GM20000 (cell line): Measurements from ENCODE around the gene KSR2.

ENCODE experiments used
- DNase-seq: peaks from one replicate; pipeline ENCODE4 v3.0.0; 2012; ENCODE audit warnings: low spot score
- CTCF ChIP-seq: IDR thresholded peaks from 2 replicates; pipeline ENCODE4 v1.5.1; 2012; ENCODE audit warnings: mild to moderate bottlenecking, control low read depth; ENCODE audit errors: extremely low read depth, missing control alignments

KSR2 gene

DNA sequence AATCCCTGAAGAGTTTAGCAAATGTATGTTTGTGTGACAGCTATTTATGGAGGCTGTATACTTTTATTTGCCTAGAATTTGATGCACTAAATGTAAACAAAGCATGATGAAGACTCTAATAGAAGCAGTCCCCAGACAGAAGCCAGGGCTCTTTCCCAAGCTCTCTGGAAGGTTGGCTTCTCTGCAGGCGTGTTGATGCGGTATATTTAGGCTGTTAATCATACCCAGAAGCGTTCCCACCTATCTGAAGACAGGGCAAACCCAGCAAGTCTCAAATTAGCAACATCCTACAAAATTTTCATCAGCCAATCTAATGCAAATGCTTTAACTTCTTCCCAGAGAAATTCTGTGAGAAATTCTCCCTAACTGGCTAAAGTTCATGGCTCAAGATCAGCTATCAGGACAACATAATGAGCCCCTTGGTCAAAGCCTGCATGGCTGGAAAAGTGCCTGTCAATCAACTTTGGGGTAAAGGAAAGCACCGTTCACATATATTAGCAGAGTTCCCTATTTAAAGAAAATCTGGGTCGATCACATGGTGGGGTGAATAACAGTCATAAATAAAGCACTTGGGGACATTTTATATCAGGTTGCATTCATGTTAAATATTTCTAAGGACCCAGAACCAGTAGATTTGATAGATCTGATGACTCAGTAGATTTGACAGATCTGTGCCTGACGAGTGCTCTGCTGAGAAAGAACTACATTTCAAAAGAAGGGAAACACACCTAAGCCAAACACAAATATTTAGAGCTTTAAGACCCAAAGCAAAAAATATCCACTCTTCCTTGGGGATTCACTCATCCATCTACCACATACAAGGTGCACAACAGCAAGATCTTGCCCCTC, 46.6 kb downstream of the KSR2 start:
- no peak for DNase-seq
- no peak for TF ChIP-seq CTCF

- no peak for DNase-seq
- no peak for TF ChIP-seq CTCF
Measured at GRCh38 chr12:117919479-117919878, 49.3 kb downstream of the KSR2 start.

DNA sequence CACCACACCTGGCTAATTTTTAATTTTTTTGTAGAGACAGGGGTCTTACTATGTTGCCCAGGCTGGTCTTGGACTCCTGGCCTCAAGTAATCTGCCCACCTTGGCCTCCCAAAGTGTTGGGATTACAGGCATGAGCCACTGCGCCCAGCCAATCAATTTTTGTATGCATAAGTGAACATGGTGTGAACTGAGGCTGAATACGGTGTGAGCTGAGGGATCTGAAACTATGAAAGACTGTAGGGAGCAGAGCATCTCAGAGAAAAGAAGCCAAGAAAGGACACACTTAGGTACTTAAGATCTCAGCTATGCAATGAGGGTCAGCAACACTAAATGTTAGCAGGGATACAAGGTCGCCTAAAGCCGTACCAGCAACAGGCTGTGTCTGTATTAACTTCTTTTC, 54.1 kb downstream of the KSR2 start:
- TF ChIP-seq CTCF = no peak
- DNase-seq = no peak

DNA sequence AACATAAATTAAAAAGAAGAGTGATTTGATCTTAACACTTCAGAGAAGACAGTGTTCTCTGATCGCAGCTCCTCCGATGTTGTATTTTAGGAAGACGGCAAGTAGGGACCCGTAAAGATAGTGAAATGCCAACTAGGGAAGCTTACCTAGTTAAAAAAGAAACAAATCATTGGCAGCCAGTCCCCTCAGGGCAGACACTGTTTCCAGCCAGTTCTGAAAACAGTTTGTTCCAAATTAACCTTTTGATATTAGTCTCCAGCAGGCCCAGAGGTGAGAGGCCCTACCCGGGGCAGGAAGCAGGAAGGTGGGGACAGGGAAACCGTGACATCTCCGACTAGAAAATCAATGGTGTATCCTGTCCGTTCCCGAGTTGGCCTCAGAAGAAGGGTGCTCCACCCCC, 56.0 kb downstream of the KSR2 start:
- TF ChIP-seq CTCF = no peak
- no peak for DNase-seq

GRCh38 chr12:117908411-117908810, 60.4 kb downstream of the KSR2 start:
- DNase-seq = no peak
- no peak for TF ChIP-seq CTCF

DNA sequence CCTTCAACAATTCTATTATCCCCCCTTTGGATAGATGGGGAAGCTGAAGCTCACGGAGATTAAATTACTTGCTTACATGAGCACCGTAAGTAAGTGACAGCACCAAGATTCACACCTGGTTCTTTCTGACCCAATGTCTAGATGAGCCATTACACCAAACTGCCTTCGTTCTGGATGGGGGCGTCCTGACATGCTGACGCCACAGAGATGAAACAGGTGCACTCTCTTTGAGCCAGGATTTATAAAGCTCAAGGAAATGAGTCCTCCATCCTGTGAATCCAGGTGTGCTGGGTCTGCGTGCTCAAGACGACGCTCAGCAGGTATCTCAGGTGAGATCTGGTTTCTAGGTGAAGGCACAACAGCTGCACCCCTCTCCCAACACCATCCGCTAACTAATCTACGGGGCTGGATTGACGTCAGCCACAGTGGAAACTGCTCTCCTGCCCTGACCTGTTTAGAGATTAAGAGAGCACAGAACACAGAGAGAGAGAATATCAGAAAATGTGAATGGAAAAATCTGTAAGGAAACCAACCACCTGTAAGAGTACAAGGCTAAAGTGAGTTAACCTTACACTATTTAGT, 61.6 kb downstream of the KSR2 start:
- TF ChIP-seq CTCF = no peak
- DNase-seq = no peak

- DNase-seq = no peak
- no peak for TF ChIP-seq CTCF
Measured at GRCh38 chr12:117904051-117904450, 64.7 kb downstream of the KSR2 start.
